HG02840 (cell line): Measurements from ENCODE around the gene KDM4D.
"Not testable (repeated sequence)": the region's sequence is repeated elsewhere in the genome, so short reads cannot be mapped to it uniquely, and the experiment has no call there.

Experiments used
- ATAC-seq: cut with Tn5 transposase; IDR thresholded peaks from one replicate; pipeline ENCODE4 v1.9.1; 2021; ENCODE audit warnings: mild to moderate bottlenecking, moderate library complexity, moderate number of reproducible peaks; ENCODE audit not compliant: unreplicated experiment, low FRiP score

KDM4D gene

DNA sequence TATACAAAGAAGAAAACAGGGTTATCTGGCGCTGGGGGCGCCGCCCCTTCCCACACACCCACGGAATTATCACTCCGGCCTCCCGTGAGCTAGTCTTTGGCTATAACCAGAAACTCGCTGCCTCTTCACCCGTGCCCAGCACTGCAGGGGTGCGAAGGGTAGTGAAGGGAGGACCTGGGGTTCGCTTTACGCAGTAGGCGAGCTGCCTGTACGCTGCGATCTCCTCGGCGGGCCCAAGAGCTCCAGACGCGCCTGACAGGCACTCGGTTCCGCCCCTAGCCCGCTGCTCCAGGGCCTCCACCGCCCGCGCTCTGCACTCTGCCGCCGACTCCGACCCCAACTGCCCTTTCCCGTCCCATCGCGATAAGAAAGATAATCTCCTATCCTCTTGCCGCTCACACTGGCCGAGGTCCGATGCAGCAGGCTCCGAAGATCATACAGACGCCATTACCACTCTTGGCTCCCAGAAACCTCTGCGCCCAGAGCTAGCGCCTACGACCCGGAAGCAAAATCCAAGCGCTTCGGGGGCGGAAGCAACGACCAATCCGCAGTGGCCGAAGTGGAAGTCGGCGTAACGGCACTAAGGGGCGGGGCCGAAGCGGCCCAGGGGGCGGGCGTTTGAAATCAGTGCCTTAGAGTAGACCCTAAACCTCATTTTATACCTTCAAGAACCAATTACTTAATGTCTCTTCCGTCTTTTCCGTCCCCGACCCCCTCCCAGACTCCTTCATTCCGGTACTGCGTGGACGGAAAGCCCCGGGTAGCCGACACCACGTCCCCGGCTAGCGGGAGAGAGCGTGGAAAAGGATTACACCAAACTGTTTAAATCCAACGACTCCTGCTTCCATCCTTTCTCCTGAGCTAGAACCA is at the start of gene KDM4D, which contains the start of gene CWC15:
KDM4D (plus strand) TSS at position 611 of the 870 bp plus-strand sequence. CDS start 23,664 bp downstream, outside the sequence.
CWC15 (minus strand) TSS at position 458 of the 870 bp plus-strand sequence. CDS start 1,371 bp downstream, outside the sequence.
- peak; percentile 100 for ATAC-seq

DNA sequence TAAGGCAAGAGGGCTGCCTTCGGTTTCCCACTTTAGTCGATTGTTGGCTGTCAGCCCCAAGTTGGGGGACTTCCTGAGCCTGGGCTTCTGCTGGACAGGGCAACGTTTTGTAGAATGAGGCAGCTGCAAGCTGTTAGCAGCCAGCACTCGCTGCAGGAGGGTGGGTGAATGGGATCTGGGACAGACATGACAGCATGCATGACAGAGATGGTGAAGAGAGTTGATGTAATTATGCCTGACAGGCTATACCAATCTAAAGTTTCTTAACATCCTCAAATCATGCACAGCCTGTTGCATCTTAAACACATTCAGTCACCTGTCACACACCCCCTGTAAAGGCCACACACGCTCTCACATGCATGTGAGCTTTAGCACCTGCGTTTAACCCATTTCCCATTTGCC is 49.3 kb upstream of the KDM4D start:
- no peak for ATAC-seq

DNA sequence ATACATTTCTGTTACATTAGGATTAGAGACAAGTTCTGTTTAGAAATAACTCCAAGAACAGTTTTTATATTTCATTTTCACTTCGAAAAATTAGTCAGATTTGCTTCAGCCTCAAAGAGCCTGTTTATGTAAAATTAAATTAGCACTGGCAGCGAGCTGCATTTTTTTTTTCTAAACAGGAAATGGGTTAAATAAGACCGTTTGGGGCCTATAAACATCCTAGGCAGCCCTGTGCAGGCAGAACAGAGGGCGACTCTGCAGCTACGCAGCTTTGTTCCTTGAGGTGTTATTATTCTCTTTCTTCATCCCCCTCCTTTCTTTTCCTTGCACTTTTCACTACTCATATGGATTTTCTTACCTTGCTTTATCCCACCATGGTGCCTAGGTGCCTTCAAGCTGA is 48.9 kb upstream of the KDM4D start:
- no peak for ATAC-seq

DNA sequence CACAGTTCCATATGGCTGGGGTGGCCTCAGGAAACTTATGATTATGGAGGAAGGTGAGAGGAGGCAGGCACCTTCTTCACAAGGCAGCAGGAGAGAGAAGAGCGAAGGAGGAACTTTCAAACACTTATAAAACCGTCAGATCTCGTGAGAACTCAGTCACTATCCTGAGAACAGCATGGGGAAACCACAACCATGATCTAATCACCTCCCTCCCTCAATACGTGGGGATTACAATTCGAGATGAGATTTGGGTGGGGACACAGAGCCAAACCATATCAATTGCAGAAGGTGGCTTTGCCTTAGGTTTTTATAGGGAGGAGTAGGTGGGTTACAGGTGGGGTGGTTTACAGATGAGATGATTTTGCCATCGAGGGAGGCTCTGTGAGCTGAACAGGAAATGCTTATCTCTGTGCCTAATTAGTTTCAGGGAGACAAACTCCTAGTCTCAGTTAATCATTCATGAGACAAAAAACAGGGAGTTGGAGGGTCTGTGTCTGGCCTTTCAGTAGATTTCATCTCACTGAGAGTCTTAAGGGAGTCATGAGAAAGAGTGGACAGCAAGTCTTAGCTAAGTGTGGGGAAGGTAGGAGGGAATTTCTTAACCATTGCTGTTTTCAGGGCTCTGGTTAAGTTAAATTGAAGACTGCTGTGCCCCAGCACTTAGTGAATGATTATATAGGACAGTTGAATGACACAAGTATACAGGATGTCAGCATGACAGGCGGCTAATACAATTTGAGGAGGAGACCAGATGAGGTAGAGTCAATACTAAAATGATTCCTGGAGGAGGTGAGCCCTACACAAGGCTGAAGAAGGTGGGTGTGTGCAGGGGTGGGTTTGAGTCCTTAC is 47.9 kb upstream of the KDM4D start:
- peak; percentile 49 for ATAC-seq

DNA sequence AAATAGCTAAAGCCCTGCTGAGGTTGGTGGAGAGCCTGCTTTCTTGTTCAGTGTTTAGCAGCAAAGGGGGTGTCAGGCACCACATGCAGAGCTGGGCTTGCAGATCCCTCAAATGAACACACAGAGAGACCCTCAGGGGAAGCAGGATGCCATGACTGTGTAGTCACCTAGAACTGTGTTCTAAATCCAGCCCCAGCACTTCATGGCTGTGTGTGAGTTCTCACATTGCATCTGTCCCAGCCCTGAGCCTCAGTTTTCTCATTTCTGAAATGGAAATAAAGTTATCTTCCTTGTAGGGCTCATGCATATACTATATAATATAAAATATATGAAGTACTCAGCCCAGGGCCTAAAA is 47.3 kb upstream of the KDM4D start:
- peak; percentile 13 for ATAC-seq

DNA sequence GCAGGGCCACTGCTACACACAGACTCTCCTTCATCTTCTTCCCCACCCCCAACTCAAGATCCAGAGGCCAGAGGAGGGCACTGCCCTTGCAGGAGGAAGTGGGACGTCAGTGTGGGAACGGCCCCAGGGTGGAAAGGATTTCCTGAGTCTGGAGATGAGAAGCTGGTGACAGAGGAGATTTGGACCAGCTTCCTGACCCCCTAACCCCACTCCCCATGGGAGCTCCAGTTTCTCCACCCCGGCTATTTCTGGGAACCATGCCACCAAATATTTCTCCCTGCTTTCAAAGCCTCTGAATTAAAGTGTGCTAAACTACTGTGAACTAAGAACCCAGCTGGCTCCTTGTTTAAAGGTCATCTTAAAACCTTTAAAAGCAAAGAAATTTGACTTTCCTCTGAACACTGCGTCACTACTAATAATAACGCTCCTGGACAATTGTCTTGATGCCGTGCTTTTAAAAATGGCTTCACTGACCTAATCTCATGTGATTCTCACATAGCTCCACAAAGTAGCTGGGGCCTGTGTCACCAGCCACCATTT is 46.7 kb upstream of the KDM4D start:
- no peak for ATAC-seq

DNA sequence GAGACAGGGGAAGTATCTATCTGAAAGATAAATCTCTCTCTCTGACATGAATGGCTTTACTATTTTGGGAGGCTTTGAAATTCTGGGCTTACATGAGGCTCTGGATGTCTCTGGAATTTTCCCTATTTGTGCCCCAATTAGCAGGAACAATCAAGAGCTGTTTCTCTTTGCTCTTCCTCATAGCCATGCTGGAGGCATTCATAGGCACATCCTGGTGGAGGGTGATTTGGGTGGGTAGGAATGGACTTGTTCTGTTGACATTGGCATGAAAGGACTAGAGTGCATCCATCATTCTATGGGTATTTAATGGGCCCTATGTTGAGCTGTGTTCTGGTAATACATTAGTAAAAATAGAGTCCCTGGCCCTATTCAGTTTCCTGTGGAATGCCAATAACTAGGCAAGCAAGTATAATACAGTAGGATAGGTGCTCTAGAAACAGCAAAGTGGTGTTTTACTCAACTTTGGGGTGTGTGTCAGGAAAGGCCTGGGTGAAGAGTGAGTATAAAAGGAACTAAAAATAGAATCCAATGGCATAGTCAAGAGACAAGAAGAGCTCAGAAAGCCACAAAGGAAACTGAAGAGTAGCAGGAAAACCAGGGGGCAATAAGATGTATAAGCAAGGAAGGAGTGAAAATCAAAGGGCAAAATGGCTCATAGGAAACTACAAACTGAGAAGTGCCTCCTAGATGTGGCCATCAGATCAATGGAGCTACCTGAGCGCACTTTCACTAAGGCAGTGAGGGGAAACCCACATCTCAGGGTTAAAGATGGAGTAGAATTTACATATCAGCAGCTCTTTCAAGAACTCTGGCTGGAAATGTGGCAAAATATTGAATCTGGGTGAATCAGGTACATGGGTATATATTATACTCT is 45.2 kb upstream of the KDM4D start:
- ATAC-seq = no peak

DNA sequence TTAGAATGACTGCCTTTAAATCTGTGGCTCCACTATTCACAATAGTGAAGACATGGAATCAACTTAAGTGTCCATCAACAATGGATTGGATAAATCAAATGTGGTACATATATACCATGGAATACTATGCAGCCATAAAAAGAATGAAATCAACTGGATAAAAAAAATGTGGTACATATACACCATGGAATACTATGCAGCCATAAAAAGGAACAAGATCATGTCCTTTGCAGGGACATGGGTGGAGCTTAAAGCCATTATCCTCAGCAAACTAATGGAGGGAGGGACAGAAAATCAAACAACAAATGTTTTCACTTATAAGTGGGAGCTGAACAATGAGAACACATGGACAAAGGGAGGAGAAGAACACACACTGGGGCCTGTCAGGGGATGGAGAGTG is 41.4 kb upstream of the KDM4D start:
- not testable (repeated sequence) for ATAC-seq

DNA sequence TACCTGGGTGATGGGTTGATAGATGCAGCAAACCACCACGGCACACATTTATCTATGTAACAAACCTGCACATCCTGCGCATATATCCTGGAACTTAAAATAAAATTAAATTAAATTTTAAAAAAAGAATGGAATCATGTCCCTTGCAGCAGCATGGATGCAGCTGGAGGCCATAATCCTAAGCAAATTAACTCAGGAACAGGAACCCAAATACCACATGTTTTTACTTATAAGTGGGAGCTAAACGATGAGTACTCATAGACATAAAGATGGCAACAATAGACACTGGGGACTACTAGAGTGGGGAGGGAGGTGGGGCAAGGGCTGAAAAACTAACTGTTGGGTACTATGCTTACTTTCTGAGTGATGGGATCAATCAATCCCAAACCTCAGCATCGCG is 41.0 kb upstream of the KDM4D start:
- ATAC-seq = no peak

DNA sequence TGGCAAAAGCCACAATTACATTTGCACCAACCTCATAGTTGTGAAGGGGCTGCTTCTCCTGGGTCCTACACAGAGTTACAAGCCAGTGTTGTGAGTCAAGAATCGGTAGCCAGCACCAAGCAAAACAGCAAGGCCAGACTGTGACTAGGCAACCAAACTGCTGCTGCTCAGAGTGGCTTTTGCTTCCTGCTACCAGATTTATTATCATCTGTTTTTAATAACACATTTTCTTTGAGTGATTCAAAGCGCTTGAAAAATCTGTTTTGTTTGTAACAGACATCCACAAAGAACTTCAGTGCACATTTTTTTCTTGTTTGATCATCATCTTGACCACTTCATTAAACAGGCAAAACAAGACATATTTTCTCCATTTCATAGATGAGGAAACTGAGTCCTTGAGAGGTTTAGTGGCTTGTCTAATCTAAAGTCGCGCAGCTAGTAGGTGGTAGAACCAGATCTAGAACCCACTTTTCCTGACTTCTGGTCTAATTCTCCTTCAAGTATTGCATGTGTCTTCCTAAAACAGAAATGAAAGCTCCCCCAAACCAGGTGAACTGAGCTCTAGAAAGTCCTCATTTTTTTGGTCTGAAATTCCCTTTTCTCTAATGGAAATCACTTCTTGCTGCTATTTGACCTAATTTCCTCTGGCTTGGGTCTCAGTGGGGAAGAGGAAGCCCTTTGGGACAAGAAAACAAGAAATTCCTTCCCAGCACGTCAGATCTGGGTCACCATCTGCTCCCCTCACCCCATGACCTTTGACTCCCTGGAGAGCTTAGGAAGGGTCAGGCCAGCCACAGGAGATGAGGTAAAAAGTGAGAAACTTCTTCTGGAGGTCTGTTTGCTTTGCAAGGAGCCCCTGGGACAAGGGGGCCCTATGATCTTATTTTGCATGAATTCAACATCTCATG is 40.0 kb upstream of the KDM4D start:
- no peak for ATAC-seq

DNA sequence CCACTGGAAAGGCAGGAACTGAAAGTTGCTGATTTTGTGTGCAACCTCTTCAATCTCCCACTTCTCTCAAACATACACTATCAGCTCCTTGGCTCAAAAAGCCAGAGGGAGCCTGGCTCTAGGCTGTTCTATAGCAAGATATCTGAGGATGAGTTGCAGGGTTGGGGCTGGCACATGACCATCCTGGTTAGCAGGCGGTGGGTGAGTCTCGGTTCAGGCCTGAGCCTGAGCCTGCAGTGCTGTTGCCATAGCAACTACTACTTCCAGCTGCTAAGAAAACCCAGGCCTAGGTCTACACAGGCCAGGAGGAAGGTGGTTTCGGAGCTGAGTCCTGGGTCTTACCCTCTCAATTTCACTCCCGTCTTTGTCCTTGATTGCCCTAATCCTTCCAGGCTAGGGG is 39.1 kb upstream of the KDM4D start:
- no peak for ATAC-seq

DNA sequence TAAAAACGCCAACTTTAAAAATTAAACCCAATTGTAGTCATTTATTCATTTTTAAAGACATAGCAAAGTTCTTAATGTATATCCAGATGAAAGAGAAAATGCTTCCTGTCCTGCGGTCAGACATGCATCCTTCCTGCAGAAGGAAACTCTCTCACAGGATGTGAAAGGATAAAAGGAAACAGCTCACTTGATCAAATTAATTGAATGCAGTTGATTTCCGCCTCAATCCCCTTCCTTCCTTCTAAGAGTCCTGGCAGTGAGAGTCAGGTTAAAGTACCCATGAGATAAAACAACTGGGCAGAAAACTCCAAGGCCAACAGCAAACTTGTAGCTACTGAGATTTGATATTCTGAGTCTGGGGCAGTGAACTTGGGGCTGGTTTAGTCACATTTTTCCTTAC is 38.7 kb upstream of the KDM4D start:
- no peak for ATAC-seq

DNA sequence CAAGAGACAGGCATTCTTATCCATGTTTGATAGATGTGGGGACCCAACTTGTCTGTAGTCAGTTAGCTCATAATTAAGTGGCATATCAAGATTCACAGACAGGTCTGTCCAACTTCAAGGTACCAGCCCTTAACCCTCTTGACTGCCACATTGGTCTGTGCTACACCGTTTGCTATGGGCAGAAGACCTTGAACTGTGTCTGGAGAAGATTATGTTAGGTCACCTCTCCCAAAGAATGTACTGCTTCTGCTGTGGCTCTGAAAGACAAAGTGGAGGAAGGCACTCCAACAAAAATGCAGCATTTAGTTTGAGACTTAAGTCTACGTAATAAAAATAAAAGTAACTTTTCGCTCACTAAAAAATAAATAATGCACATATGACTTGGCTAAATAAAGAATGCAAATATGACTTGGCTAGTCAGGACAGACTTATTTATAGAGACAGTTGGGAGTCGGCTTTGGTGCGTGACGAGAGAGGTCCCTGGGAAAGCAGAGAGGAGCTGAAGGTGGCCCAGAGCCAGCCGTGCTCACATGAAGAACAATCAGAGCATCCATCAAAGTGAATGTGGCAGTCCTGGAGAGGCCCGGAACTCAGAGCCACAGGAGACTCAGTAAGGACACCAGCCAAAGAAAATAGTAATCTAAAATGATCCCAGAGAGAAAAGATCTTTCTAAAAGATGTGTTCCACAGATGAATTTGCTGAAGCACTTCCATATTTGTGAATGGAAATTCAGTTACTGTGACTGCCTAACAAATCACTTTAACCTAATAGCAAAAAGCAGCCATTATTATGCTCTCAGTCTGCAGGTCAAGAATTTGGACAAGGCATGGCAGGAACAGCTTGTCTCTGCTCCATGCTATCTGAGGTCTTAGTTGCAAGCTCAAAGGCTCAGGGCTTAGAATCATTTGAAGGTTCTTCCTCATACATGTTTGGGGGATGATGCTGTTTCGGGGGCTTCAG is 35.1 kb upstream of the KDM4D start:
- ATAC-seq = no peak

DNA sequence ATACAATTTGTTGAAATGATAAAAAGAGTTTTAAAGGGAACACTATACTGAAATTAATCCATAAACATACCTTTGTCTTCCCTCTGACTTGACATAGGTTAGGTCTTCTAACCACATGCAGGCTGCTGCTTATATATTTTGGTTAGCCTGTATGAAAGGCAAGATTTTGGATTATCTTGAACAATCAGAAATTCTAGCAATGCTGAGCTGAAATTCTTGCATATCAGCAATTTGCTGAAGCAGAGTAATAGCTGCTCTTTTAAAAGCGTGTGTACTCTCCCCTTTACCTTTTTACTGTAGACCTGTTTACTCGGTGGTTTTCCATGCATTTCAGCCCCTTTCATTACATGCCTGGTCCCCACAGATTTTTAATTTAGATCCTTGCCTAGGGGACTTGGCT is 34.2 kb upstream of the KDM4D start:
- no peak for ATAC-seq

DNA sequence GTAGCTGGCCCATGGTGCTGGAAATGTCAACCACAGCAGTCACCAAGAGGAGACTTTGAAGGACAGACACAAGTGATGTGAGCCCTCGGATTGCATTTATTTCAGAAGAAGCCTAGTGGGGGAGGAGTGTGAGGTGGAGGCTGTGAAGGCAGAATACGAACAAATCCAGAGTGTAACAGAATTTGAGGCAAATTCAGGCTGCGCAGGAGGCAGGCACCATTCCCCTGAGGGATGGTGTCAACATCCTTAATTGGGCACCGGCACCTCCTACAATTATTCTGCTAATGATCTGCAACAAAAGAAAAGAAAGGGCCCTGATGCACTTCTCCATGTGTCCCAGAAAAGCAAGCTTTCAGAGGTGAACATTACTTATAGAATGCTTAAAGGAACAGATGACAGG is 32.4 kb upstream of the KDM4D start:
- ATAC-seq = no peak

DNA sequence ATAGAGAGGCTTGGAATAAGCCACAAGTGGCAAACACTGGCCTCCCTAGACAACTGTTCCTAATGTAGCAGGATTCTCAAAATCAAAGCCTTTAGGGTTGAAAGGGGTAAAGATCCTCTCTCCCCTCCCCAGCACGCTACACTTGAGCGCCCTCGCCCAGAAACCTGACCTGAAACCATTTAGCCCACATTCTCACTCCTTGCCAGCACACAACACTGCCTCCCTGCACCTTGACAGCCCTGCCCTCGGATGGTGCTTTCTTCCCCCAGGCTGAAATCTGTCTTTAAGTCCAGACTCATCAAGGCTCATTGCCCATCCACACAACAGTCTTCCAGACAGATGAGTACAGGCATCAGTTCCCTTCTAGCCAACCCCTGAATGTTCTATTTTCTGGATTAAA is 26.7 kb upstream of the KDM4D start:
- ATAC-seq = no peak

DNA sequence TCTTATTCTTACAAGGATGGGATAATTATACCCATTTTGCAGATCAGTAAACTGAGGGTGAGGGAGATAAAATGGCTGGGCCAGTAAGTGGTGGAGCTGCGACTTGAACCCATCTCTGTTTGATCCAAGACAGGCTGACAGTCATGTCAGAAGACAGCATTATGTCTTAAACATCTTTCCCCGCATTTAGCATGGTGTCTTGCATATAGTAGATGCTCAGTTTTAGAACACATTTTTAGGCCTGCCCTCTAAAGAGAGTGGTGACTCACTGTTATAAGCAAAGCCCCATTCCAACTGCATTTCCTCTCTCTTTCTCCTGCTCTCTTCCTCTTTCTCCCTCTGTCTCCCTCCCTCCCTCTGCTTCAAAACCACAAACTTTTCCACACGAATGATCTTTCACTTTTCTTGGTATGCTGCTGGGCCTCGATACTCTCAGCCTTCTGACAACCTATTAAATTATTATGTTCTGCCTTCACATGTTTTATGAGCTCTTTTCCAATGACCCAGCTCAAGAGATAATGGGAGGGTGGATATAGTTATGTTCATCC is 25.4 kb upstream of the KDM4D start:
- ATAC-seq = no peak

DNA sequence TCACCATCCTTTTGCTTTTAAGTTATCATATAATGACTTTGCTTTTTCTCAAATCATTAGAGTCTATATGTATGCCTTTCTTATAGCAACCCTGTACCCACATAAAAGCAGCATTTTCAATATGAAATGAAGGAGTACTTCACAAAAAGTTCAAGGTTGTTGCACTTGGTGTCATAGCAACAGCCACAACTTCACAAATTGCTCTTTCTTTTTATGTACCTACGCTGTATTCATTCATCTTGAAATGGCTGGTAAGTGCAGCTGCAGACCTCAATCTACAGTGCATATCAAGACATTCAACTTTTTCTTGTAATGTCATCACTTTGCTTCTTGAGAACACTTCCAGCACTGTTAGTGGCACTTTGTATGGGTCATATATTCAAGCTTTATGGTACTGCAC is 18.8 kb upstream of the KDM4D start:
- no peak for ATAC-seq
